Testis (tissue), 2 donors: Measurements from ENCODE around the gene APBB1.

Experiments used
- POLR2A ChIP-seq: fragments of 450-650 bp; IDR thresholded peaks from one replicate; pipeline ENCODE4 v1.6.1; 2017; ENCODE audit warnings: antibody characterized with exemption, mild to moderate bottlenecking, moderate library complexity
- TF ChIP-seq, protein P1 (sequence below), 3 experiments: fragments of 450-650 bp in 2 of 3; fragments of 200-600 bp in 1 of 3; sonication (generic) in 1 of 3; IDR thresholded peaks; one replicate each; pipeline ENCODE4 v1.5.1; 2016 to 2019; ENCODE audit warnings: antibody characterized with exemption in 3 of 3, mild to moderate bottlenecking in 2 of 3, moderate library complexity in 1 of 3

DNA sequence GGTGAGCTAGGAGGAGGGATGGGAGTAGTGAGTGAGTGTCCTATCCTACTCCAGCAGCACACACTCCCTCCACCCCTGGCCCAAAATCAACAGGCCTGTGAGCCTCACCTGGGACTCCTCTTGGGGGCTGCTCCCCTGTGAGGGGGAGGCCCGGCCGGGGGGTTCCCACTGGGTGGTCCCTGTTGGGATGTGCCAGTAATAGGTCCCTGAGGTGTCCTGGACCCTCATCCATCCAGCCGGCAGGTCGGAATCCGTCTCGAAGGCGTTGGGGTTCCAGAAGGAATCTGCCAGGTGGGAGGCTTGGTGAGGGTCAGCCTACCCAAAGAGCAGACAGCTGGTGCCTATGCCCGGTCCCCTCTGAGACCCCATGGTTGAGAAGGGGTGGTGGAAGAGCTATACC is 15.4 kb downstream of the APBB1 start:
- TF ChIP-seq POLR2A = no peak
- TF ChIP-seq, protein P1, sequence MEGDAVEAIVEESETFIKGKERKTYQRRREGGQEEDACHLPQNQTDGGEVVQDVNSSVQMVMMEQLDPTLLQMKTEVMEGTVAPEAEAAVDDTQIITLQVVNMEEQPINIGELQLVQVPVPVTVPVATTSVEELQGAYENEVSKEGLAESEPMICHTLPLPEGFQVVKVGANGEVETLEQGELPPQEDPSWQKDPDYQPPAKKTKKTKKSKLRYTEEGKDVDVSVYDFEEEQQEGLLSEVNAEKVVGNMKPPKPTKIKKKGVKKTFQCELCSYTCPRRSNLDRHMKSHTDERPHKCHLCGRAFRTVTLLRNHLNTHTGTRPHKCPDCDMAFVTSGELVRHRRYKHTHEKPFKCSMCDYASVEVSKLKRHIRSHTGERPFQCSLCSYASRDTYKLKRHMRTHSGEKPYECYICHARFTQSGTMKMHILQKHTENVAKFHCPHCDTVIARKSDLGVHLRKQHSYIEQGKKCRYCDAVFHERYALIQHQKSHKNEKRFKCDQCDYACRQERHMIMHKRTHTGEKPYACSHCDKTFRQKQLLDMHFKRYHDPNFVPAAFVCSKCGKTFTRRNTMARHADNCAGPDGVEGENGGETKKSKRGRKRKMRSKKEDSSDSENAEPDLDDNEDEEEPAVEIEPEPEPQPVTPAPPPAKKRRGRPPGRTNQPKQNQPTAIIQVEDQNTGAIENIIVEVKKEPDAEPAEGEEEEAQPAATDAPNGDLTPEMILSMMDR (IDR thresholded peaks at IDR 0.05) = no peak
